CD4-positive, alpha-beta memory T cell (primary cell): Measurements from ENCODE around the gene CABYR. TPM values are rescaled to one million over a fixed set of nuclear protein-coding genes. Genes with fewer than 3 reads are reported as not detected.

Experiments used
- CTCF ChIA-PET: fragments of 350-600 bp; sonication (Branson Sonifier 250); formaldehyde crosslinking; loops from one replicate; lab custom pipeline; 2021; ENCODE audit warnings: inconsistent platforms; ENCODE audit not compliant: partially characterized antibody; lab: Charles Lee
- POLR2A ChIA-PET: fragments of 350-600 bp; sonication (Branson Sonifier 250); formaldehyde crosslinking; loops from one replicate; lab custom pipeline; 2021; ENCODE audit not compliant: partially characterized antibody; lab: Charles Lee
- DNase-seq, 5 donors: peaks; one replicate each; pipeline versions ENCODE4 v3.0.0 to v3.0.0-alpha.2; 2020 to 2022; ENCODE audit warnings: mixed read lengths in 1 of 5
- H3K27ac ChIP-seq: one replicate; pipeline ENCODE4 v1.7.0; 2013; ENCODE audit warnings: low read depth, low read length
- H3K27me3 ChIP-seq: 2 replicates; pipeline ENCODE4 v1.7.0; 2013; ENCODE audit warnings: mild to moderate bottlenecking, low read length, moderate library complexity; ENCODE audit not compliant: insufficient read depth
- H3K36me3 ChIP-seq: 2 replicates; pipeline ENCODE4 v1.7.0; 2013; ENCODE audit warnings: mild to moderate bottlenecking, low read length, moderate library complexity; ENCODE audit not compliant: insufficient read depth
- H3K4me1 ChIP-seq: 2 replicates; pipeline ENCODE4 v1.7.0; 2013; ENCODE audit warnings: mild to moderate bottlenecking, low read length, moderate library complexity; ENCODE audit not compliant: insufficient read depth
- H3K4me3 ChIP-seq, 2 donors: one replicate each; pipeline ENCODE4 v1.7.0; 2013; ENCODE audit warnings: low read length in 2 of 2, mild to moderate bottlenecking in 1 of 2
- H3K9me3 ChIP-seq, 2 donors: one replicate each; pipeline ENCODE4 v1.7.0; 2013; ENCODE audit warnings: low read length in 2 of 2, control low read depth in 1 of 2; ENCODE audit not compliant: control insufficient read depth in 1 of 2
- H3K27ac Mint-ChIP-seq, 7 donors: one replicate each; pipeline ENCODE4 v1.8.0; 2020 to 2021; ENCODE audit warnings: mixed read lengths in 7 of 7, mild to moderate bottlenecking in 6 of 7, inconsistent platforms in 3 of 7, moderate library complexity in 3 of 7
- H3K27me3 Mint-ChIP-seq, 2 donors: one replicate each; pipeline ENCODE4 v1.8.0; 2020 to 2021; ENCODE audit warnings: mixed read lengths in 2 of 2
- H3K36me3 Mint-ChIP-seq, 2 donors: one replicate each; pipeline ENCODE4 v1.8.0; 2020 to 2021; ENCODE audit warnings: mixed read lengths in 2 of 2, inconsistent platforms in 1 of 2, mild to moderate bottlenecking in 1 of 2
- H3K4me1 Mint-ChIP-seq, 4 donors: one replicate each; pipeline ENCODE4 v1.8.0; 2020 to 2021; ENCODE audit warnings: mixed read lengths in 4 of 4, mild to moderate bottlenecking in 1 of 4
- H3K4me3 Mint-ChIP-seq, 8 donors: one replicate each; pipeline ENCODE4 v1.8.0; 2020 to 2021; ENCODE audit warnings: mixed read lengths in 8 of 8, mild to moderate bottlenecking in 7 of 8, moderate library complexity in 6 of 8, inconsistent platforms in 3 of 8
- H3K9me3 Mint-ChIP-seq, 8 donors: one replicate each; pipeline ENCODE4 v1.8.0; 2020 to 2021; ENCODE audit warnings: mixed read lengths in 8 of 8, mild to moderate bottlenecking in 5 of 8, inconsistent platforms in 3 of 8, moderate library complexity in 1 of 8
- intact Hi-C: fragments of 100-400 bp; cut with micrococcal nuclease; formaldehyde crosslinking; loops from one replicate; pipeline ENCODE4 v1.15.1; 2023
- polyA plus RNA-seq, 2 donors: library from polyadenylated mRNA; unstranded; fragments of 300-500 nt; fragmentation: Illumina TruSeq; gene quantifications; one replicate each; pipeline ENCODE4 v1.2.3, GENCODE V29; 2021
- total RNA-seq, 2 experiments: library from RNA; stranded (reverse); gene quantifications; one replicate each; pipeline ENCODE4 v1.2.3, GENCODE V29; 2021

CABYR gene
- total and polyA plus RNA-seq, 4 experiments from 2014 or later: 0.36 to 2.2 (median 0.90) TPM

- intact Hi-C loops: no loop called here
- peaks cover 4 to 20% of the 10 kb centered on the region in 2 donors for H3K27me3 Mint-ChIP-seq
- H3K4me3 Mint-ChIP-seq: no peak overlapping the region
- H3K4me1 ChIP-seq: no peaks in the 10 kb centered on the region
- CTCF ChIA-PET: interaction anchor here (1.5 kb wide), 1 partner anchor 12 kb away, joined by 4 read pairs; no protein-coding TSS in a partner anchor
- no peaks in the 10 kb centered on the region for H3K27me3 ChIP-seq
- no peaks in the 10 kb centered on the region for H3K9me3 ChIP-seq
- H3K4me3 ChIP-seq: no peak overlapping the region
- no peak overlapping the region for H3K27ac ChIP-seq
- H3K27ac Mint-ChIP-seq: no peak overlapping the region
- H3K4me1 Mint-ChIP-seq: no peaks in the 10 kb centered on the region
- no peaks in the 10 kb centered on the region for H3K9me3 Mint-ChIP-seq
- H3K36me3 ChIP-seq: no peaks in the 10 kb centered on the region
- DNase-seq: no peak
- POLR2A ChIA-PET: interaction anchor here (0.6 kb wide), 1 partner anchor 19 kb away, joined by 3 read pairs; no protein-coding TSS in a partner anchor
- H3K36me3 Mint-ChIP-seq: no peaks in the 10 kb centered on the region
Measured at GRCh38 chr18:24188120-24188519, 49.3 kb downstream of the CABYR start.

- Histone ChIP-seq H3K4me3 (no peak overlapping the region), H3K27me3 (no peaks in the 10 kb centered on the region), H3K9me3 (no peaks in the 10 kb centered on the region), H3K36me3 (no peaks in the 10 kb centered on the region), H3K4me1 (no peaks in the 10 kb centered on the region), H3K27ac (no peak overlapping the region)
- POLR2A ChIA-PET: no interaction called here
- no peak for DNase-seq
- Mint-ChIP-seq H3K27me3 (peaks cover 4 to 20% of the 10 kb centered on the region in 2 donors), H3K4me3 (no peak overlapping the region), H3K9me3 (no peaks in the 10 kb centered on the region), H3K36me3 (no peaks in the 10 kb centered on the region), H3K4me1 (no peaks in the 10 kb centered on the region), H3K27ac (no peak overlapping the region)
- CTCF ChIA-PET: interaction anchor here (1.5 kb wide), 1 partner anchor 13 kb away, joined by 4 read pairs; no protein-coding TSS in a partner anchor
- intact Hi-C loops: no loop called here
Measured at GRCh38 chr18:24189007-24189528, 50.2 kb downstream of the CABYR start.

- Mint-ChIP-seq H3K27me3 (peaks cover 5 to 14% of the 10 kb centered on the region in 2 donors), H3K27ac (no peak overlapping the region), H3K4me3 (no peak overlapping the region), H3K36me3 (no peaks in the 10 kb centered on the region), H3K9me3 (no peaks in the 10 kb centered on the region), H3K4me1 (no peaks in the 10 kb centered on the region)
- Histone ChIP-seq H3K4me1 (no peaks in the 10 kb centered on the region), H3K36me3 (no peaks in the 10 kb centered on the region), H3K4me3 (no peak overlapping the region), H3K27ac (no peak overlapping the region), H3K9me3 (no peaks in the 10 kb centered on the region), H3K27me3 (no peaks in the 10 kb centered on the region)
- POLR2A ChIA-PET: no interaction called here
- CTCF ChIA-PET: no interaction called here
- DNase-seq: no peak
- intact Hi-C loops: no loop called here
Measured at GRCh38 chr18:24189664-24190346, 50.9 kb downstream of the CABYR start.

GRCh38 chr18:24190590-24190989 lies 51.7 kb downstream of the CABYR start:
- H3K27me3 ChIP-seq: no peaks in the 10 kb centered on the region
- intact Hi-C loops: no loop called here
- H3K4me1 ChIP-seq: no peaks in the 10 kb centered on the region
- Mint-ChIP-seq H3K9me3 (no peaks in the 10 kb centered on the region), H3K4me3 (no peak overlapping the region), H3K27ac (no peak overlapping the region), H3K4me1 (no peaks in the 10 kb centered on the region), H3K36me3 (no peaks in the 10 kb centered on the region), H3K27me3 (peaks cover 3 to 11% of the 10 kb centered on the region in 2 donors)
- H3K9me3 ChIP-seq: no peaks in the 10 kb centered on the region
- ChIA-PET POLR2A (no interaction called here), CTCF (interaction anchor here (1.5 to 1.8 kb wide), 2 partner anchors 8 to 14 kb away, joined by 5 to 8 read pairs; no protein-coding TSS in a partner anchor)
- H3K27ac ChIP-seq: no peak overlapping the region
- H3K4me3 ChIP-seq: no peak overlapping the region
- H3K36me3 ChIP-seq: no peaks in the 10 kb centered on the region
- no peak for DNase-seq

- H3K9me3 ChIP-seq: no peaks in the 10 kb centered on the region
- H3K4me3 ChIP-seq: no peak overlapping the region
- H3K27me3 ChIP-seq: no peaks in the 10 kb centered on the region
- no peak overlapping the region for H3K27ac ChIP-seq
- no peak for DNase-seq
- ChIA-PET POLR2A (no interaction called here), CTCF (no interaction called here)
- intact Hi-C loops: no loop called here
- Mint-ChIP-seq H3K27me3 (peaks cover 1 to 8% of the 10 kb centered on the region in 2 donors), H3K9me3 (no peaks in the 10 kb centered on the region), H3K36me3 (no peaks in the 10 kb centered on the region), H3K4me1 (no peaks in the 10 kb centered on the region), H3K4me3 (no peak overlapping the region), H3K27ac (no peak overlapping the region)
- H3K4me1 ChIP-seq: no peaks in the 10 kb centered on the region
- H3K36me3 ChIP-seq: no peaks in the 10 kb centered on the region
Measured at GRCh38 chr18:24195296-24196053, 56.6 kb downstream of the CABYR start.

GRCh38 chr18:24196764-24197163 lies 57.9 kb downstream of the CABYR start:
- Mint-ChIP-seq H3K4me1 (no peaks in the 10 kb centered on the region), H3K27ac (no peak overlapping the region), H3K4me3 (no peak overlapping the region), H3K36me3 (no peaks in the 10 kb centered on the region), H3K27me3 (peaks cover 1 to 8% of the 10 kb centered on the region in 2 donors), H3K9me3 (no peaks in the 10 kb centered on the region)
- no peaks in the 10 kb centered on the region for H3K36me3 ChIP-seq
- no peak overlapping the region for H3K4me3 ChIP-seq
- ChIA-PET CTCF (no interaction called here), POLR2A (no interaction called here)
- H3K4me1 ChIP-seq: no peaks in the 10 kb centered on the region
- no peaks in the 10 kb centered on the region for H3K27me3 ChIP-seq
- no peak overlapping the region for H3K27ac ChIP-seq
- H3K9me3 ChIP-seq: no peaks in the 10 kb centered on the region
- no peak for DNase-seq
- intact Hi-C loops: no loop called here

GRCh38 chr18:24197412-24197811 lies 58.5 kb downstream of the CABYR start:
- intact Hi-C loops: no loop called here
- no peaks in the 10 kb centered on the region for H3K9me3 Mint-ChIP-seq

More at GRCh38 chr18:24197412-24197811, 58.5 kb downstream of the CABYR start:
- no peak overlapping the region for H3K27ac ChIP-seq
- Mint-ChIP-seq H3K36me3 (no peaks in the 10 kb centered on the region), H3K4me1 (no peaks in the 10 kb centered on the region), H3K27ac (no peak overlapping the region), H3K4me3 (no peak overlapping the region), H3K27me3 (peaks cover 1 to 7% of the 10 kb centered on the region in 2 donors)
- POLR2A ChIA-PET: no interaction called here
- H3K4me3 ChIP-seq: no peak overlapping the region
- H3K27me3 ChIP-seq: no peaks in the 10 kb centered on the region
- H3K4me1 ChIP-seq: no peaks in the 10 kb centered on the region
- H3K9me3 ChIP-seq: no peaks in the 10 kb centered on the region
- CTCF ChIA-PET: no interaction called here
- H3K36me3 ChIP-seq: no peaks in the 10 kb centered on the region
- DNase-seq: no peak
